ENCODE data around the gene CD5L. TPM values are rescaled to one million over a fixed set of nuclear protein-coding genes. Genes with fewer than 3 reads are reported as not detected.

The CD5L gene
- total and polyA plus RNA-seq, 2 experiments from 2014 or later, result not detected

GRCh38 chr1:157819215-157819614 lies 22.4 kb downstream of the CD5L start:
- Histone ChIP-seq H3K27ac (no peak overlapping the region), H3K4me3 (no peak overlapping the region), H3K36me3 (no peaks in the 10 kb centered on the region), H3K9me3 (ENCODE audit: low read depth) (no peaks in the 10 kb centered on the region), H3K27me3 (no peaks in the 10 kb centered on the region), H3K4me1 (ENCODE audit: low read depth) (no peaks in the 10 kb centered on the region)
- DNase-seq (ENCODE audit: low read depth in 1 of 2, low spot score in 1 of 2), result no peak
- no peak for TF ChIP-seq CTCF (IDR thresholded peaks at IDR 0.05; ENCODE audit: low read depth, low read length)

DNA sequence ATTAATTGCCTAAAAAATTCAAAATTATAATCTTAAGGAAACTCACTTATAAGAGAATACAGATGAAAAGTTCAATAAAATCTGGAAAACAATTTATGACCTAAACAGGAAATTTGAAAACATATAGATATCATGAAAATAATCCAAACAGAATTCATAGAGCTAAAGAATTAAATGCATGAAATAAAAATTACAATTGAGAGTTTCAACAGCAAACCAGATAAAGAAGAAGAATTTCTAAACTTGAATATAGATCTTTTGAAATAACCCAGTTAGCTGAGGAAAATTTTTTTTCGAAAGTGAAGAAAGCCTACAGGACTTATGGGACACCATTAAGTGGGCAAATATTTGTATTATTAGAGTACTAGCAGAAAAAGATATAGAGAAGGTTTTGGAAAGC lies 28.3 kb downstream of the CD5L start:
- H3K36me3 ChIP-seq, result no peaks in the 10 kb centered on the region
- no peak for DNase-seq (ENCODE audit: low read depth in 1 of 2, low spot score in 1 of 2)
- H3K27me3 ChIP-seq, result peaks cover 5% of the 10 kb centered on the region
- H3K4me3 ChIP-seq, result no peak overlapping the region
- no peaks in the 10 kb centered on the region for H3K4me1 ChIP-seq (ENCODE audit: low read depth)
- no peaks in the 10 kb centered on the region for H3K9me3 ChIP-seq (ENCODE audit: low read depth)
- no peak for TF ChIP-seq CTCF (IDR thresholded peaks at IDR 0.05; ENCODE audit: low read depth, low read length)
- H3K27ac ChIP-seq, result no peak overlapping the region

- Histone ChIP-seq H3K27me3 (peaks cover 5% of the 10 kb centered on the region), H3K27ac (no peak overlapping the region), H3K36me3 (no peaks in the 10 kb centered on the region), H3K9me3 (ENCODE audit: low read depth) (no peaks in the 10 kb centered on the region), H3K4me3 (no peak overlapping the region), H3K4me1 (ENCODE audit: low read depth) (no peaks in the 10 kb centered on the region)
- no peak for TF ChIP-seq CTCF (IDR thresholded peaks at IDR 0.05; ENCODE audit: low read depth, low read length)
- no peak for DNase-seq (ENCODE audit: low read depth in 1 of 2, low spot score in 1 of 2)
Measured at GRCh38 chr1:157806431-157807149, 35.0 kb downstream of the CD5L start.

GRCh38 chr1:157803851-157804250 lies 37.8 kb downstream of the CD5L start:
- no peak for TF ChIP-seq CTCF (IDR thresholded peaks at IDR 0.05; ENCODE audit: low read depth, low read length)
- peaks cover 5% of the 10 kb centered on the region for H3K27me3 ChIP-seq
- no peak overlapping the region for H3K27ac ChIP-seq
- no peaks in the 10 kb centered on the region for H3K4me1 ChIP-seq (ENCODE audit: low read depth)
- no peaks in the 10 kb centered on the region for H3K36me3 ChIP-seq
- no peaks in the 10 kb centered on the region for H3K9me3 ChIP-seq (ENCODE audit: low read depth)
- H3K4me3 ChIP-seq, result no peak overlapping the region
- no peak for DNase-seq (ENCODE audit: low read depth in 1 of 2, low spot score in 1 of 2)

- H3K9me3 ChIP-seq (ENCODE audit: low read depth), result no peaks in the 10 kb centered on the region
- no peaks in the 10 kb centered on the region for H3K36me3 ChIP-seq
- no peak overlapping the region for H3K4me3 ChIP-seq
- no peaks in the 10 kb centered on the region for H3K4me1 ChIP-seq (ENCODE audit: low read depth)
- DNase-seq (ENCODE audit: low read depth in 1 of 2, low spot score in 1 of 2), result no peak
- TF ChIP-seq CTCF (IDR thresholded peaks at IDR 0.05; ENCODE audit: low read depth, low read length), result no peak
- no peak overlapping the region for H3K27ac ChIP-seq
- H3K27me3 ChIP-seq, result no peaks in the 10 kb centered on the region
Measured at GRCh38 chr1:157799996-157800395, 41.6 kb downstream of the CD5L start.
